ENCODE results near the gene S100A12. TPM values are rescaled to one million over a fixed set of nuclear protein-coding genes. Genes with fewer than 3 reads are reported as not detected.

S100A12 gene
- total and polyA plus RNA-seq, 7 donors: 2.9 to 23.4 (median 20.8) TPM; not detected in 4

- Histone ChIP-seq H3K4me1 (no peaks in the 10 kb centered on the region), H3K9me3 (no peaks in the 10 kb centered on the region), H3K27ac (no peak overlapping the region), H3K36me3 (no peaks in the 10 kb centered on the region), H3K4me3 (no peak overlapping the region), H3K27me3 (peaks cover 0 to 20% (median 0%) of the 10 kb centered on the region in 3 donors)
- intact Hi-C loops (cut with DNase I): no loop called here
- TF ChIP-seq, protein P1, sequence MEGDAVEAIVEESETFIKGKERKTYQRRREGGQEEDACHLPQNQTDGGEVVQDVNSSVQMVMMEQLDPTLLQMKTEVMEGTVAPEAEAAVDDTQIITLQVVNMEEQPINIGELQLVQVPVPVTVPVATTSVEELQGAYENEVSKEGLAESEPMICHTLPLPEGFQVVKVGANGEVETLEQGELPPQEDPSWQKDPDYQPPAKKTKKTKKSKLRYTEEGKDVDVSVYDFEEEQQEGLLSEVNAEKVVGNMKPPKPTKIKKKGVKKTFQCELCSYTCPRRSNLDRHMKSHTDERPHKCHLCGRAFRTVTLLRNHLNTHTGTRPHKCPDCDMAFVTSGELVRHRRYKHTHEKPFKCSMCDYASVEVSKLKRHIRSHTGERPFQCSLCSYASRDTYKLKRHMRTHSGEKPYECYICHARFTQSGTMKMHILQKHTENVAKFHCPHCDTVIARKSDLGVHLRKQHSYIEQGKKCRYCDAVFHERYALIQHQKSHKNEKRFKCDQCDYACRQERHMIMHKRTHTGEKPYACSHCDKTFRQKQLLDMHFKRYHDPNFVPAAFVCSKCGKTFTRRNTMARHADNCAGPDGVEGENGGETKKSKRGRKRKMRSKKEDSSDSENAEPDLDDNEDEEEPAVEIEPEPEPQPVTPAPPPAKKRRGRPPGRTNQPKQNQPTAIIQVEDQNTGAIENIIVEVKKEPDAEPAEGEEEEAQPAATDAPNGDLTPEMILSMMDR (IDR thresholded peaks at IDR 0.05): no peak
- TF ChIP-seq POLR2AphosphoS5 (IDR thresholded peaks at IDR 0.05) (no peak), EP300 (IDR thresholded peaks at IDR 0.05) (no peak), POLR2A (IDR thresholded peaks at IDR 0.05) (no peak)
- WGBS, 2 donors: 76 to 85% methylated on average over 14 of the region's 14 CpGs
- no peak for DNase-seq
Observed at GRCh38 chr1:153345187-153346076, 30.0 kb downstream of the S100A12 start.

DNA sequence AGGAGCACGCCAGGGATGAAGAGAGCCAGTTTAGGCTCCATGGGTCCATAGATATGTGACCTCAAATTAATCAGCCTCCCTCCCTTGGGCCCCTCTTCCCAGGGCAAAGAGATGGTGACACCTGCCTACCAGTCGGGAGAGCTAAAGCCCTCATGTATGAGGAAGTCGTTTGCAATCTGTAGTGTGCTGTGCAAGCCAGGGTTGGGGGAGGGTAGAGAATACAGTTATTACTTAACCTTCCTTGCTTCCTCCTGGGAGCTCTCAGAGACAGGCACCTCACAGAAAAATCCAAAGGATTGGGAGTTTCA is 30.7 kb downstream of the S100A12 start:
- intact Hi-C loops (cut with DNase I): no loop called here
- no peak for DNase-seq
- 34 to 39% methylated on average over 3 of the region's 3 CpGs for WGBS, 2 donors
- no peak overlapping the region for H3K4me3 ChIP-seq
- TF ChIP-seq, protein P1 (IDR thresholded peaks at IDR 0.05): no peak
- no peak for TF ChIP-seq POLR2A (IDR thresholded peaks at IDR 0.05)
- TF ChIP-seq POLR2AphosphoS5 (IDR thresholded peaks at IDR 0.05): no peak
- no peak for TF ChIP-seq EP300 (IDR thresholded peaks at IDR 0.05)
- no peaks in the 10 kb centered on the region for H3K4me1 ChIP-seq
- no peaks in the 10 kb centered on the region for H3K36me3 ChIP-seq
- H3K9me3 ChIP-seq: no peaks in the 10 kb centered on the region
- peaks cover 0 to 14% (median 0%) of the 10 kb centered on the region in 3 donors for H3K27me3 ChIP-seq
- H3K27ac ChIP-seq: no peak overlapping the region

GRCh38 chr1:153343811-153344717 is 31.4 kb downstream of the S100A12 start:
- 42 to 48% methylated on average over 9 of the region's 9 CpGs for WGBS, 2 donors
- Histone ChIP-seq H3K4me1 (no peaks in the 10 kb centered on the region), H3K36me3 (no peaks in the 10 kb centered on the region), H3K9me3 (no peaks in the 10 kb centered on the region), H3K27ac (no peak overlapping the region), H3K27me3 (peaks cover 0 to 8% (median 0%) of the 10 kb centered on the region in 3 donors), H3K4me3 (no peak overlapping the region)
- no peak for DNase-seq
- TF ChIP-seq POLR2A (IDR thresholded peaks at IDR 0.05): no peak
- intact Hi-C loops (cut with DNase I): no loop called here

DNA sequence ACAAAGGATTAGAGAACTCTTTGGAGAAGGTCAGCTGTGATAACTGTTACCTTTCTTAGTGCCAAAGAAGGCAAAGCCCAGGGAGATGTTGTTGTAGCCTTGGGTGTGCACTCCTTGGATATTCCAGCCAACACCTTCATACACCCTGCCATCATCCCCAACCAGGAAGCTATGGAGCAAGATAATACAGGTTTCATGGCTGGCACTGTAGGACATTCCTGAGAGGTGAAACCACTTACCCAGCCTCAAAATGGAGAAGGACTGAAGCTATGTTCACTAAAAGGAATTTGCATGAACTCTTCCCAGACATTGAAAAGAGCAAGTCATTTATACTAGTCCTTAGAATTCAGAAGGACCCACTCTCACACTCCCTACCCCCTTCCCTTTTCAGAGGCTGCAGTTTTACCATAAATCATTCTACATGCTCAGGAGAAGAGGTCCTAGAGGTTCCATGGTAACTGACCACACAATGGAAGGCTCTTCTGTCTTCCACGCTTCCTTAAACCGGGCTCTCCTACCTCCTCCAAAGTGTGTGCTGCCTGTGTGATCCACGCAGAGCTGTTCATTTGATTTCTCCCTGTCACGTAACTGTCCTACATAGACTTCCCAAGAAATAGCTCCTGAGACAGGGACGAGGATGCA is 32.3 kb downstream of the S100A12 start:
- Histone ChIP-seq H3K27ac (no peak overlapping the region), H3K4me1 (no peaks in the 10 kb centered on the region), H3K9me3 (no peaks in the 10 kb centered on the region), H3K36me3 (no peaks in the 10 kb centered on the region), H3K27me3 (peaks cover 0 to 6% (median 0%) of the 10 kb centered on the region in 3 donors), H3K4me3 (no peak overlapping the region)
- 31 to 39% methylated on average over 5 of the region's 5 CpGs for WGBS, 2 donors
- no peak for DNase-seq
- intact Hi-C loops (cut with DNase I): no loop called here
- TF ChIP-seq POLR2AphosphoS5 (IDR thresholded peaks at IDR 0.05) (no peak), POLR2A (IDR thresholded peaks at IDR 0.05) (no peak), EP300 (IDR thresholded peaks at IDR 0.05) (no peak)
- TF ChIP-seq, protein P1 (IDR thresholded peaks at IDR 0.05): no peak

Data from sigmoid colon (tissue), 7 donors.